GM21528 (cell line): ENCODE measurements around the gene ARF4.
"Not testable (repeated sequence)": the region's sequence is repeated elsewhere in the genome, so short reads cannot be mapped to it uniquely, and the experiment has no call there.

ENCODE experiments used
- ATAC-seq: cut with Tn5 transposase; IDR thresholded peaks from one replicate; pipeline ENCODE4 v1.9.1; 2021; ENCODE audit warnings: mild to moderate bottlenecking, moderate library complexity; ENCODE audit not compliant: unreplicated experiment, low FRiP score

ARF4 gene

DNA sequence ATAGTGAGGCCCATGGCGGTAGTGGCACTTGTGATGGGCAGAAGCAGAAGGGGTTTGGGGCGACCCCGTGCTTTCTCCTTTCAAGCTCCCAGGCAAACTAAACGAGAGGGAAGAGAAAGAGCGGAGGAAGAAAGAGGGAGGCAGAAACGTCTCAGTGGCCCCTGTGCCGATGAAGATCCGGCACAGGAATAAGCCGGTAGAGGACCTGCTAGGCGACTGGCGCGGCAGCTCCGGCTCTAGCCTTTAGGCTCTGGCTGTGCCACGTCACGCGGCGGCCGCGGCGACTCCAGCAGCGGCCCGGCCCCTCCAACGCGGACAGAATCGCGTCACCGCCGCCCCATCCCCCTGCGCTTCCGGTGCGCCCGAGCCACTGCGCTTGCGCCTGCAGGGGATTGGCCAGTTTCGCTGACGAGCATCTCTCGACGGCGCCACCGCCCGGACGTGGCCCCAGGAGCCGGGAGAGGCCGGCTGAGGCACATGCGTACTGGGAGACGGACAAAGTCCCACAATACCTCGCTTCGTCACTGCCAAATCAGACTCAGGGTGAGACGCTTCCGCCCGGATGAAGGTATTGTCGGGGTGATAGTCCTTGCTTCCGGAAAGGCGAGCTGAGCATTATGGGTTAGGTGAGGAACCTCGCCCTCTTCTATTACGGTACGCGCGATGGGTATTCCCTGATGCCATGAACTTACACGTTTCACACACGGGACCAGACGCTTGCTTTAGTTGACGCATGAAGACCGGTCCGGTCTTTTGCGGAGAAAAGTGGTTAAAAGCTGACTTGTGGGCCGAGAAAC, at the start of gene ARF4:
TSS of gene ARF4 (minus strand) at position 218 of the 797 bp plus-strand sequence. CDS start at position 14, 204 bp downstream.
- peak; percentile 92 for ATAC-seq

DNA sequence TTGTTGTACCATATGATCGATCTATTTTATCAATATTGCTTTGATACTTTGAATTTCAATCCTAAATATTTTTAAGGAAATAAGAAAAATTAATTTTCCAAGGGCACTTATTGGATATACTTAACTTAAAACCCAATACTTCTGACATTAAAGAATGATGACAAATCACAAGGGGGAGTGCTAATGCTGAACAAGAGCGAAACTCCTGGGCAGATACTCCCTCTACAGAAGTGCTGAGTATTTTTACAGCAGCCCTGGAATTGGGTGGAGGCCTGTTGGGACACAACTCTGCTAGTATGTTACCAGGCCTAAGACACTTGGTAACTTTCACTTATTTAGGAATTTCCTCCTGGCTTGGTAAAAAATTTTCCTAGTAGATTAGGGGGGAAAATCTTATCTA, 49.6 kb upstream of the ARF4 start:
- no peak for ATAC-seq

DNA sequence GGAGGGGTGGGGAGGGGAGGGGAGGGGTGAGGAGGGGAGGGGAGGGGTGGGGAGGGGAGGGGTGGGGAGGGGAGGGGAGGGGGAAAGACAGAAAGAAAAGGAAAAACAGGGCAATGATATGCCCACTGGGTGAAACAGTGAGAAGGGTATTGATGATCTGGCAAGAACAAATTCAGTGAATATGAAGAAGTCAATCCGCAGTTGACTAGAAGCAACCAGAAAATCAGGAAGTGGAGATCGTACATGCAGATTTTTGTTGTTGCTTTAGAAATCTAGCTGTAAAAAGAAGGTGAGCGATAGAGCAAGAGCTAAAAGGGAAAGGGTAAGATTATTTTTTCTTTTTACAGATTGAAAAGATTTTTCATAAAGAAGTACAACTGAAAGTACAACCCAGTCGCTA, 47.6 kb upstream of the ARF4 start:
- no peak for ATAC-seq

DNA sequence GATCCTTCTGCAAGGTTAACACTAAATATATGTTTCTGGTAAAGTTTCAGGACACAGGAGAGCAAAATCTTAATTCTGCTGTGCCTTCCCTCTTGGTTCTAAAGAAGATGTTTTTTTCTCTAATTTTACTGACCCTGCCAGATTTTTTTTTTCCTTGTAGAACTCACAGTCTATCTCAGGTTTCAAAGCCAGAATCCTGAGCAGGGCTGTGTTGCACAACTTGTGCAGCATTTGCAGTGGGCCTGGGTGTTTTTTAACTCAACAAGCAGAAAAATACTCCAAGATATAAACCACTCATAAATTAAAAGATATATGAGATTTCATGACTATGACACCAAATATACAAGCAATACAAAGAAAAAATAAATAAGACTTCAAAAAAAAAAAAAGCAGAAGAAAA, 40.2 kb upstream of the ARF4 start:
- ATAC-seq: no peak

DNA sequence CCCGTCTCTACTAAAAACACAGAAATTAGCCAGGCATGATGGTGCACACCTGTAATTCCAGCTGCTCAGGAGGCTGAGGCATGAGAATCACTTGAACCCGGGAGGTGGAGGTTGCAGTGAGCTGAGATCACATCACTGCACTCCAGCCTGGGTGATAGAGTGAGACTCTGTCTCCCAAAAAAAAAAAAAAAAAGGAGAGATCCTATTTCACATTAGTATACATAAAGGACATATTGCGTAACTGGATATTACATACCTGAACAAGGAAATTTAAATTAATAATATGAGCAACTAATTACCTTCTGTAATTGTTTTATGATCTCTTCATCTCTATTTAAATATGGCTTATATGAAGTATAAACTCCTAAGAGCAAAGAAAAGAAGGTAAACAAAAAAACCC, 37.1 kb upstream of the ARF4 start:
- not testable (repeated sequence) for ATAC-seq

DNA sequence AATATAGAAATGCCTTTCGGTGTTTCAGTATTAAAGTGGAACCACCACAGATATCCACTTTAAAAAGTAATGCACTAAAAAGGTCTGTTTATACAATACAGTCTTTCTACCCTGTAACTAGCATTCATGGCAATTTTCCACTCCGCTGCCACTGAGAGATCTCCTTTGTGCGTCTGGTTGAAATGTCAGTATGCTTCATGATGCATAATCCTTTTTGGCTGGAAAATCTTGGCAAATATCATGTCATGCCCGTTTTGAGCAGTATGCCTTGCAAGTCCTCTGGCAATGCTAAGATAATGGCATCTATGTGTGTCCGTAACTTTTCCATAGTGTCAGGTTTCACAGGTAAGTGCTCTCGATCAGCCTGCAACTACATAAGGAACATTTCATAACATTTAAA, 30.8 kb upstream of the ARF4 start:
- no peak for ATAC-seq

DNA sequence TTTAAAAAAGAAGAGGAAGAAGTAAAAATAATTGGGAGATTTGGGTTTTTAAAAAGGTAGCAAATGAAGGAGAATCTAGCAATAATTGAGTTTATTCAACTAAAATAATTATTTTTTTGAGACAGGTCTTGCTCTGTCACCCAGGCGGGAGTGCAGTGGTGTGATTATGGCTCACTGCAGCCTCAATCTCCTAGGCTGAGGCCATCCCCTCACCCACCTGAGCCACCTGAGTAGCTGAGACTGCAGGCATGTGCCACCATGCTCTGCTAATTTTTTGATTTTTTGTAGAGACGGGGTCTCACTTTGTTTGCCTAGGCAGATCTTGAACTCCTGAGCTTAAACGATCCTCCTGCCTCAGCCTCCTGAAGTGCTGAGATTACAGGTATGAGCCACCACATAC, 27.7 kb upstream of the ARF4 start:
- no peak for ATAC-seq

DNA sequence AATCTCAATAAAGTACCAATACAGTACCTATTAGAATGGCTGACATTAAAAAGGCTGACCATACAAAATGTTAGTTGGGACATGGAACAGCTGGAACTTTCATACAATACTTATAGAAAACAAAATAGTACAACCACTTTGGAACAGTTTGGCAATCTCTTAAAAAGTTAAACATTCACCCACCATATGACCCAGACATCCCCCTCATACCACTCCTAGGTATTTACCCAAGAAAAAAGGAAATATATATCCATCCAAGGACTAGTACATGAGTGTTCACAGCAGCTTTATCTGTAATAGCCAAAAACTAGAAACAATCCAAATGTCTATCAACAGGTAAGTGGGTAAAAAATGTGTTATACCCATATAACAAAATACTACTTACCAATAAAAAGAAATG, 25.2 kb upstream of the ARF4 start:
- ATAC-seq: no peak

DNA sequence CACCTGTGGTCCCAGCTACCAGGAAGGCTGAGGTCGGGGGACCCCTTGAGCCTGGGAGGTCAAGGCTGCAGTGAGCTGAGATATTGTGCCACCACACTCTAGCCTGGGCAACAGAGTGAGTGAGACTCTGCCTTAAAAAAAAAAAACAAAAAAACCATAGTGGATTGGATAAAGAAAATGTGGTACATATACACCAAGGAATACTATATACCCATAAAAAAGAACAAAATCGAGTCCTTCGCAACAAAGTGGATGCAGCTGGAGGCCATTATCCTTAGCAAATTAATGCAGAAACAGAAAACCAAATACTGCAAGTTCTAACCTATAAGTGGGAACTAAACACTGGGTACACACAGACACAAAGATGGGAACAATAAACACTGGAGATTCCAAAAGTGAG, 20.6 kb upstream of the ARF4 start:
- no peak for ATAC-seq

DNA sequence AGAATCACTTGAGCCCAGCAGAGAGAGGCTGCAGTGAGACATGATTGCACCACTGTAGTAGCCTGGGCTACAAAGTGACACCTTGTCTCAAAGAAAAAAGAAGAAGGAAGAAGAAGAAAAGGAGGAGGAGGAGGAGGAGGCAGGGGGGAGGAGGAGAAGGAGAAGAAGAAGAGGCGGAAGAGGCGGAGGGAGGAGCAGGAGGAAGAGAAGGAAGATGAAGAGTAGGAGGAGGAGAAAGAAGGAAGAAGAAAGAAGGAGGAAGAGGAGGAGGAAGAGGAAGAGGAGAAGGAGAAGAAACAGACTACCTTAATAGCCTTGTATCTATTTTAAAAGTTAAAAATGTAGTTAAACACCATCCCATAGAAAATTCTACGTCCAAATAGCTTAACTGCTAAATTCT, 19.1 kb upstream of the ARF4 start:
- ATAC-seq: no peak

DNA sequence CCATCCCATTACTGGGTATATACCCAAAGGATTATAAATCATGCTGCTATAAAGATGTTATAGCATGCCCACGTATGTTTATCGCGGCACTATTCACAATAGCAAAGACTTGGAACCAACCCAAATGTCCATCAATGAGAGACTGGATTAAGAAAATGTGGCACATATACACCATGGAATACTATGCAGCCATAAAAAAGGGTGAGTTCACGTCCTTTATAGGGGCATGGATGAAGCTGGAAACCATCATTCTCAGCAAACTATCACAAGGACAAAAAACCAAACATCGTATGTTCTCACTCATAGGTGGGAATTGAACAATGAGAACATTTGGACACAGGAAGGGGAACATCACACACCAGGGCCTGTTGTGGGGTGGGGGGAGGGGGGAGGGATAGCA, 14.7 kb upstream of the ARF4 start:
- ATAC-seq: not testable (repeated sequence)

DNA sequence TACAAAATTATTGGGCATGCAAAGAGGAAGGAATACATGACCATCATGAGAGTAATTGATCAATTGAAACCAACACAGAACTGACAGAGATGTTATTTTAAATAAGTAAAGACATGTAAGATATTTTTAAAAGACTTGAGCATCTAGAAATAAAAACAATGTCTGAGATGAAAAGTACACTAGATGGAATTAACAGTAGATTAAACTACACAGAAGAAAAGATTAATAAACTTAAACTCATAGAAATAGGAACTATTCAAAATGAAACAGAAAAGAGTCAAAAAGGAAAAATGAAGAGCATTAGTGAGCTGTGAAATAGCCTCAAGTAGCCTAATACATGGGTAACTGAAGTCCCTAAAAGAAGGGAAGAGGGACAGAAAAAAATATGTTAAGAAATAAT, 8.5 kb upstream of the ARF4 start:
- no peak for ATAC-seq

DNA sequence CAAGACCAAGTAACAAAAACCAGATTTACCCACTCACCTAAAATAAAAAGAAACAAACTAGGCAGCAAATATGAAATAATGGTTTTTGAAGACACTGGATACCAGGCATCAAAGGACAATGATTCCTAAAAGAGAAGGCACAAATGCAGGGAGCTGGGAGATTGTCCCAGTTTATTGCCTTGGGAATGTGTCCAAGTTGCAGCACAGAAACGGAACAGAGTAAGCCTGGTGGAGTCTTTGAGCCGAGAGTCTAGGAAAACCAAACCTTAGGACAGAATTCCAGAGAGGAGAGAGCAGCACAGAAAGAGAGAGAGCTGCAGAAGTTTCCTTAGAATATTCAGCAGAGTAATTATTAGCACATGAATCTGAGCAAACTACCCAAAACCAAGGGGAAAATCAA, 7.8 kb upstream of the ARF4 start:
- no peak for ATAC-seq

DNA sequence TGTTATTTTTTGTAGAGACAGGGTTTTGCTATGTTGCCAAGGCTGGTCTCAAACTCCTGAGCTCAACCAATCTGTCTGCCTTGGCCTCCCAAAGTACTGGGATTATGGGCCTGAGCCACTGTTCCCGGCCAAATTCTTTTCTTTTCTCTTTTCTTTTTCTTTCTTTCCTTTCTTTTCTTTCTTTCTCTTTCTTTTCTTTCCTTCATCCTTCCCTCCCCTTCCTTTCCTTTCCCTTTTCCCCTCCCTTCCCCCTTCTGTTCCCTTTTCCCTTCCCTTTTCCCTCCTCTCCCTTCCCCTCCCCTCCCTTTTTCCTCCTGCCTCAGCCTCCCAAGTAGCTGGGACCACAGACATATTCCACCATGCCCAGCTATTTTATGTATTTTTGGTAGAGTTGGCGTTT, 3.1 kb upstream of the ARF4 start:
- no peak for ATAC-seq

DNA sequence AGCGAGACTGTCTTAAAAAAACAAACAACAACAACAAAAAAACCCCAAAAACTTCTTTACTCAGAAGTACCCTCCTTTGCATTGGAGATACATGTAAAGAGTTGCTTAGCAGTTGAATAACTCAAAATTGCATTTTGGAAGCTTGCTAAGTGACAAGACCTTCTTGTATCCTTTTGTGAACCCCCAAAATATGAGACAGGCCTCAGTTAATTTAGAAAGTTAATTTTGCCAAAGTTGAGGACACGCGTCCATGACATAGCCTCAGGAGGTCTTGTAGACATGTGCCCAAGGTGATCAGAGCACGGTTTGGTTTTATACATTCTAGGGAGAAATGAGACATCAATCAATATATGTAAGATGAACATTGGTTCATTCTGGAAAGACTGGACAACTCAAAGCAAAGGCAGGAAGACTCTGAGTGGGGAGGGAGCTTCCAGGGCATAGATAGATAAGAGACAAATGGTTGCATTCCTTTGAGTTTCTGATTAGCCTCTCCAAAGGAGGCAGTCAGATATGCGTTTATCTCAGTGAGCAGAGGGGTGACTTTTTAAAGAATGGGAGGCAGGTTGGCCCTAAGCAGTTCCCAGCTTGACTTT, 1.7 kb upstream of the ARF4 start:
- no peak for ATAC-seq

DNA sequence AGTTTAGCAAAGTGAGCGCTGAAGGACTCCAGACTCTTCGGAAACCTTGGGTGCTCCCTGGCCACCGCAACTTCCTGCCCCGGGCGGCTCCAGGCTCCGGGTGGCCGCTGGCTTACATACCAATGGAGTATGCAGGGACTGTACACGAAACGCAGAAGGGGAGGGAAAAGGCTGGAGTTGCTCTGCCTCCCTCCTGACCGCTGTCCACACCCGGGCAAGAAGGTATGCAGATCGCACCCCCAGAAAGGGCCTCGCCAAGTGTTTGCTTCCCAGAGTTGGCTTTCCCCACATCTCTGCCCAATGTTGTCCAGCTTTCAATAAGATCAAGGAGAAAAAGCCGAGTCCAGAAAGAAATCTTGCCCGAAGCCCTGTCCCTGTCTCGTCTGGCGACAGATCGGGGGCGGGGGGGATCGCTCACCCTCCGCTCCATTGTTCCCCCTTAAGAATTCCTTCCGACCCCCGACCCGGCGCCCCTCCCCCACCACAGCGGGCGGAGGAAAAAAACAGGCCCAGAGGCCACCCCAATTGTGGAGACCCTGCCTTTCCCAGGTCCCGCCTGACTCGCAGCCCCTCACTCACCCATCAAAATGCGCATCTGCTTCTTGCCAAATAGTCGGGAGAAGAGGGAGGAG, 533 bp downstream of the ARF4 start:
- peak; percentile 6 for ATAC-seq

DNA sequence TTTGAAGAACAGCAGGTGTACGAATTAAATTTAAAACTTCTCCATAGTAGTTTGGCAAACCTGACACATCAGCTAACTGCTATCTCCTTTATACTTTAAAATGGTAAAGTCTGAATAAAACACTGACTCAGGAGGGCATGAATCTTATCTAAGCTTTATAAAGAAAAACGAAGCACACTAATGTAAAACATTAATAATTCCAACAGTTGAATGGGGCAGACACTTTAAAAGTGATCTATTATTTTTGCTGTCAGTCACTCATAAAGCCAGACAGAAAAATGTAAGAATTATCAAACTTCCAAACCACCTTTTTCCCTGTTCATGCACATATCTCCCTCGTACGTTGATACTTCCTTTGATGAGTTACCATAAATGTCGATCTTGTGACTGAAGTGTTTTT, 2.6 kb downstream of the ARF4 start:
- no peak for ATAC-seq

DNA sequence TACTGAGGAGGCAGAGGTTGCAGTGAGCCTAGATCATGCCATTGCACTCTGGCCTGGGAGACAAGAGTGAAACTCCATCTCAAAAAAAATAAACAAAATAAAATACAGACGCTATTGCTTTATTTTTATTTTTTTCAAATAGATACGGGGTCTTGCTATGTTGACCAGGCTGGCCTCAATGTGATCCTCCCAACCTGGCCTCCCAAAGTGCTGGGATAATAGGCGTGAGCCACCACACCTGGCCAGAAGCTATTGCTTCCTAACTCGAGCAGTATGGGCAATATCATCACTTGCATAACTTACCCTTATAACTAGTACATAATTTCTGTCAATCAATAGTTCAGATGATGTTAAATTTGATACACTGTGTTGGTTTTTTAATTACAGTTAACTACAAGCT, 3.0 kb downstream of the ARF4 start:
- ATAC-seq: no peak

DNA sequence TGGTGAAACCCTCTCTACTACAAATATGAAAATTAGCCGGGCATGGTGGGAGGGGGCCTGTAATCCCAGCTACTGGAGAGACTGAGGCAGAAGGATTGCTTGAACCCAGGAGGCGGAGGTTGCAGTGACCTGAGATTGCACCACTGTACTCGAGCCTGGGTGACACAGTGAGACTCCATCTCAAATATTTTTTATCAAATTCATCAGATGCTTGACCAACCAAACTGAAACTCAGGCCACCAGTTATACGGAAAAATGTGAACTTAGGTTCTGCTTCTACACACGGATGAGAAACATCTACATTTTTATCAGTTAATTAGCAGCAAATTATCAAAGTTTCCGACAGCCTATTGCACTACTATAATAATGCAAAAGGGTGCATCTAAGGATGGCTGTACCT, 4.8 kb downstream of the ARF4 start:
- ATAC-seq: no peak

DNA sequence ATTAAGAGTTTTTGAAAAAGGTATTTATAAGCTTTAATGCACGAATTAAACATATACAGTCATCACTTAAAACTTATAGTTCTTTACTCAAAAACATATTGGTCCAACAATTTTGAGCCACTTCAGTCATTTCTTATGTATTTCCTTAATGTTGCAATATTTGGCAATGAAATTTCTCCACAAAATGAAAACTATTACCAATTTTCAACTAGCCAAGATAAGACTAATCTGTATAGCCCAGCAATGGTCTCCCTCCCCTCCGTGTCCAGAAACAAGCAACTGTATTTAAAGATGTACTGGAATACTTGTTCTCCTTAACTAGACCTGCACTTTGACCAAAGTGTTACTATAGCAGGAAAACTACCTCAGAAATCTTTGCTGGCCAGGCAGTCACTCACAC, 9.2 kb downstream of the ARF4 start:
- ATAC-seq: no peak

DNA sequence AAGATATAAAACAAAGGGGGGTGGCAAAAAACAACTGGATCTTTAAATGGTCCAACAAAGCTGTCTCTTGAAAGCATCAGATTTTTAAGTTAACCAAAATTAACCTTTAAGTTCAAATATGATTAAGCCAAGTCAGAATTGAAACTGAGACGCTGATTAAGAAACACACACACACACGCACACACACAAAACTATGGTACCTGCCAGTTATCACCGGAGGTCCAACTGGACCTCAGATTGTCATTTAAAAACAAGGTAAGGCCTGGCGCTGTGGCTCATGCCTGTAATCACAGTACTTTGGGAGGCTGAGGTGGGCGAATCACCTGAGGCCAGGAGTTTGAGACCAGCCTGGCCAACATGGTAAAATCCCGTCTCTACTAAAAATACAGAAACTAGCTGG, 10.4 kb downstream of the ARF4 start:
- ATAC-seq: no peak

DNA sequence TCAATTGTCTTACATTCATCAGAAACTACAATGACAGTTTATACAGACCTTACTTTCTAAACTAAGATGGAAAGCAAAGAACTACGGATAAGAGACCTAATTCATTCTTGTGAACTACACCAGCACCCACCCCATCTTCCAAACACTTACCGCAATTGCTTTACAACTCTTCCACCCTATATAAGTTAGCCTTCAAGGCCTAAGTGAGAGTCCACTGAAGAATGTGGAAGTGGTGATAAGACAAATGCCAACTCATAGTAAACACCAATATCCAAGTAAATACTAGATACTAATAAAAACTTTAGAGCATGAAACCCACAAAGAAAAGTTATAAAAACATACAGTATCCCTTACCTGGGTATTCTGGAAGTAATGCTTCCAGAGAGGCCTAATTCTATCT, 13.6 kb downstream of the ARF4 start:
- ATAC-seq: no peak
